ENCODE results near the gene CAMTA2. TPM values are rescaled to one million over a fixed set of nuclear protein-coding genes. Genes with fewer than 3 reads are reported as not detected.

The CAMTA2 gene
- total and polyA plus RNA-seq, 7 donors = 9.9 to 64.5 (median 24.6) TPM

- DNase-seq = no peak
- Histone ChIP-seq H3K27me3 (no peaks in the 10 kb centered on the region), H3K36me3 (peaks cover 29 to 63% (median 47%) of the 10 kb centered on the region in 4 donors), H3K9me3 (no peaks in the 10 kb centered on the region), H3K4me3 (peak overlapping the region; percentile 62 to 83 (median 73)), H3K27ac (peak overlapping the region; percentile 91 to 96 (median 94)), H3K4me1 (peaks cover 0 to 70% (median 54%) of the 10 kb centered on the region in 4 donors)
- TF ChIP-seq POLR2A (IDR thresholded peaks at IDR 0.05) (no peak), POLR2AphosphoS5 (IDR thresholded peaks at IDR 0.05) (no peak), EP300 (IDR thresholded peaks at IDR 0.05) (no peak), CTCF (IDR thresholded peaks at IDR 0.05) (no peak)
- intact Hi-C loops (cut with DNase I) = loop anchor here (2.0 kb wide), 2 partner anchors 26 to 32 kb away; partner anchors contain the start of gene SPAG7
- 18 to 37% methylated on average over 4 of the region's 4 CpGs for WGBS, 2 donors
Measured at GRCh38 chr17:4941319-4941610, 46.2 kb downstream of the CAMTA2 start.

- H3K4me1 ChIP-seq = peaks cover 0 to 65% (median 49%) of the 10 kb centered on the region in 4 donors
- H3K36me3 ChIP-seq = peaks cover 29 to 63% (median 42%) of the 10 kb centered on the region in 4 donors
- peak; percentile 95 for DNase-seq
- 0 to 1% methylated on average over 29 of the region's 29 CpGs for WGBS, 2 donors
- H3K9me3 ChIP-seq = no peaks in the 10 kb centered on the region
- H3K4me3 ChIP-seq = peak overlapping the region; percentile 62 to 83 (median 73)
- peak overlapping the region; percentile 91 to 96 (median 94) for H3K27ac ChIP-seq
- H3K27me3 ChIP-seq = no peaks in the 10 kb centered on the region
- TF ChIP-seq CTCF (IDR thresholded peaks at IDR 0.05) = no peak
- peak in 1 of 4 donors; percentile 3 for TF ChIP-seq POLR2AphosphoS5 (IDR thresholded peaks at IDR 0.05)
- intact Hi-C loops (cut with DNase I) = loop anchor here (2.0 kb wide), 2 partner anchors 26 to 32 kb away; partner anchors contain the start of gene SPAG7
Measured at GRCh38 chr17:4940555-4941318, 46.7 kb downstream of the CAMTA2 start.

GRCh38 chr17:4939796-4940554 lies 47.5 kb downstream of the CAMTA2 start, which contains the start of the genes RNF167 and SLC25A11:
Gene RNF167 (plus strand): TSS chr17:4940268. CDS start chr17:4940910, 642 bp downstream.
Gene SLC25A11 (minus strand): TSS chr17:4940046. CDS start chr17:4939910, 136 bp downstream.
- peaks cover 0 to 57% (median 42%) of the 10 kb centered on the region in 4 donors for H3K4me1 ChIP-seq

GRCh38 chr17:4939546-4939795 lies 48.0 kb downstream of the CAMTA2 start:
- WGBS, 2 donors = 0% methylated on average over 16 of the region's 16 CpGs
- Histone ChIP-seq H3K36me3 (peaks cover 23 to 52% (median 33%) of the 10 kb centered on the region in 4 donors), H3K27ac (peak overlapping the region; percentile 91 to 96 (median 94)), H3K4me1 (peaks cover 0 to 53% (median 39%) of the 10 kb centered on the region in 4 donors), H3K9me3 (no peaks in the 10 kb centered on the region), H3K4me3 (peak overlapping the region; percentile 62 to 83 (median 73)), H3K27me3 (no peaks in the 10 kb centered on the region)
- DNase-seq = peak; percentile 81
- intact Hi-C loops (cut with DNase I) = loop anchor here (1.0 kb wide), 1 partner anchor 48 kb away; the partner anchor contains the start of gene CAMTA2
- TF ChIP-seq EP300 (IDR thresholded peaks at IDR 0.05) = no peak
- TF ChIP-seq POLR2A (IDR thresholded peaks at IDR 0.05) = no peak
- no peak for TF ChIP-seq POLR2AphosphoS5 (IDR thresholded peaks at IDR 0.05)
- no peak for TF ChIP-seq CTCF (IDR thresholded peaks at IDR 0.05)

More at GRCh38 chr17:4939796-4940554, 47.5 kb downstream of the CAMTA2 start, which contains the start of the genes RNF167 and SLC25A11:
- Histone ChIP-seq H3K27me3 (no peaks in the 10 kb centered on the region), H3K4me3 (peak within 1 kb of the TSS; percentile 62 to 83 (median 73)), H3K9me3 (no peaks in the 10 kb centered on the region), H3K27ac (peak within 1 kb of the TSS; percentile 91 to 96 (median 94)), H3K36me3 (peaks cover 28 to 57% (median 37%) of the 10 kb centered on the region in 4 donors)
- TF ChIP-seq POLR2A (IDR thresholded peaks at IDR 0.05) (peak; percentile 32 to 48), CTCF (IDR thresholded peaks at IDR 0.05) (no peak), POLR2AphosphoS5 (IDR thresholded peaks at IDR 0.05) (peak; percentile 32 to 83 (median 74)), EP300 (IDR thresholded peaks at IDR 0.05) (peak in 1 of 4 donors; percentile 64)
- DNase-seq = peak; percentile 99
- WGBS, 2 donors = 0% methylated on average over 72 of the region's 72 CpGs
- intact Hi-C loops (cut with DNase I) = loop anchor here (1.0 to 2.0 kb wide), 3 partner anchors 27 to 47 kb away; partner anchors contain the start of genes CAMTA2 and SPAG7

Data from sigmoid colon (tissue), 7 donors.